Renal cortex interstitium (tissue), 11 donors: ENCODE results near the gene GRIN2C. TPM values are rescaled to one million over a fixed set of nuclear protein-coding genes. Genes with fewer than 3 reads are reported as not detected.

Experiments
- DNase-seq, 11 donors: peaks; one replicate each; pipeline ENCODE4 v3.0.0-alpha.2; 2013; ENCODE audit warnings: low read depth in 9 of 11, low spot score in 4 of 11; ENCODE audit errors: extremely low read depth in 1 of 11
- polyA plus RNA-seq, 3 donors: library from polyadenylated mRNA; unstranded; fragments of 120-200 nt; gene quantifications; one replicate each; pipeline ENCODE4 v1.2.1, GENCODE V29; 2013; ENCODE audit not compliant: insufficient read length in 3 of 3

GRIN2C gene
- polyA plus RNA-seq, 3 donors = 0.16 to 0.36 (median 0.32) TPM

DNA sequence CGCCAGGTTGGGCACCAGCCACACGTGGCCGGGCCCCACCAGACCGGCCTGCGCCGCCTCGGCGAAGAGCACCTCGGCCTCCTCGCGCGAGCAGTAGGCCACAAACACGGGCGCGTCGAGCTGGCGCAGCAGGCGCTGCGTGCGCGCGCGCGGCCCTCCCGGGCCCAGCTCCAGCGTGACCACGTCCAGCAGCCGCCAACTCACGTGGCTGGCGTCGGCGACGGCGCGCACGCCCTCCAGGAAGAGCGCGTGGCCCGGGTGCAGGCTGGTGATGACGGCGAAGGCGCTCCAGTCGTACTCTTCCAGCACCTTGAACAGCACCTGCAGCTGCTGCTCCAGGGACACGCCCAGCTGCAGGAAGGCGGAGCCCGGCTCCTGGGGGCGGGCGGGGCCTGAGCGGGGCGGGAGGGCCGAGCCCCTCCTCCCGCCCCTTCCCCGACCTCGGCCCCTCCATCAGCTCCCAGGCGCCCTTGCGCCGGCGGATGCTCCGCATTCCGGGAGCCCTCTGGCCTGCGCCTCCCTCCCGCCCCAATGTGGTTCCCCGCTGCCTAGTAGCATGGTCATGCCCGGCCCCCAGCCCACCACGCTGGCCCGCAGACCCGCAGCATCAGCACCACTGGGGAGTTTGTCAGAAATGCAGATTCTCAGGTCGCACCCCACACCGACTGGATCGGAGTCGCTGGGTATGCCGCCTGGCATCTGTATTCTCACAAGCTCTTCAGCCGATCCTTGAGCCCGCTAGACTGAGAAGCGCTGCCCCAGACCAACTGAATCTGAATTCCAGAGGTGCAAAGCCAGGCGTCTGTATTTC, 7.2 kb downstream of the GRIN2C start:
- peak in 2 of 11 donors; percentile 46 to 57 for DNase-seq

DNA sequence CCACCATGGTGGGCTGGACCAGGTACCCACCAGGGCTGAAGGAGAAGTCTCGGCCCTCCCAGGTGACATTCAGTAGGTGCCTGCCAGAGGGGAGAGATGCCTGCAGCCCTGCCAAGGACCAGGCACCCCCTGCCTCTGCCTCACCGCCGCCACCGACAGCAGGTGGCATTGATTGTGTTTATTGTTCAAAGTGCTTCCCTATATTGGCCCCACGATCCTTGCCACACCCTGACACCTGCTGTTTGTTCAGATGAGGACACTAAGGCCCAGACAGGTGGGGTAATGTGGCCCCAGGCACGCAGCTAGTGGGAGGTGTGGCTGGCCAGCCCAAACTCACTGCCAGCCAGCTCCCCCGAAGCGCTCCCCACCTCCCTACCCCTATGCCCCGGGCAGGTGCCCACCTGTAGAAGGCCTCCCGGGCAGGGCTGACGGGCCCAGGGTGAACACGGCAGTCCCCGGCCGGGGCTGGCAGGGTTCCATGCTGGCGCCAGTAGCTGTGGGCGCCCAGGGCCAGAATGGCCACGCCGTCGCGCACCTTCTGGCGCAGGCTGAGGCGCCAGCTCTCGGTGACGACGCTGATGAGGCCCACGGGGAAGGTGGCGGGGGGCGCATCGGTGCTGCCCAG, 8.0 kb downstream of the GRIN2C start:
- no peak for DNase-seq

- DNase-seq = no peak
Observed at GRCh38 chr17:74850914-74851313, 8.8 kb downstream of the GRIN2C start.

DNA sequence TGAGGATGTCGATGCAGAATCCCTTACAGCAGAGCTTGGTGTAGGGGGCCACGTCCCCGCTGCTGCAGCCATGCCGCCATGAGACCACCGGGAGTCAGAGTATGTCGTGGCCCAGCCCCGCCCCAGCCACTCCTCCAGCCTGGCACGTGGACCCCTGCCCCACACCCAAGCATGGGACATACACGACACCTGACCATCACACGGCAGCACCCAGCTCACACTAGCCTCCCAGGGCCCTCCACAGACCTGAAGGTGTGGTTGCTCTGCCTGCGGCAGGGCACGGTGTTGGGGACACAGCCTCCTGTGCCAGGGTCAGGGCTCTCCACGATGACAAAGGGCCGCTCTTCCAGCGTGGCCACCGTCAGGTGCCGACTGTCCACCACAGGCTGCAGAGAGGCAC, 9.4 kb downstream of the GRIN2C start:
- no peak for DNase-seq

GRCh38 chr17:74848656-74849399, 10.9 kb downstream of the GRIN2C start:
- no peak for DNase-seq

GRCh38 chr17:74846621-74847020, 13.1 kb downstream of the GRIN2C start:
- DNase-seq = no peak

- no peak for DNase-seq
Observed at GRCh38 chr17:74843352-74843627, 16.4 kb downstream of the GRIN2C start.

GRCh38 chr17:74842599-74843351, 16.9 kb downstream of the GRIN2C start:
- peak in 2 of 11 donors; percentile 51 to 56 for DNase-seq

- no peak for DNase-seq
Observed at GRCh38 chr17:74842146-74842598, 17.5 kb downstream of the GRIN2C start.

GRCh38 chr17:74840989-74841666, 18.6 kb downstream of the GRIN2C start:
- DNase-seq = no peak

- DNase-seq = no peak
Observed at GRCh38 chr17:74839990-74840852, 19.5 kb downstream of the GRIN2C start.

DNA sequence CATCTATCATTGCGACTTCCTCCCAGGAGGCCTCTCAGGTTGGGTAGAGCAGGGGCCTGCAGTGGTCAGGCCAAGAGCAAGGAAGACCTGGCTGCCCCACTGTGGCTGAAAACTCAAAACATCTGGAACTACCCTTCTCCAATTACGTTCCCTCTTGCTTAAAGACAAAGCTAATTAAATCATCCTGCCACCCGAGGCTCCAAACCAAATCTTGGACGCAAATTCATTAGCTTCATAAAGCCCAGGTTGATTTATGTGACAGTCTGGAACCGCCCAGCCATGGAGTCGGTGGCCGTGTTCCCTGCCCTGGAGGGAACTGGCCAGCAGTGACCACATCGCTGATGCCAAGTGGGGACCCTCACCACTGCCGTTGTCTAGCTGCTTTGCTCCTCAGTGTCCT, 21.4 kb downstream of the GRIN2C start:
- no peak for DNase-seq

- DNase-seq = no peak
Observed at GRCh38 chr17:74836691-74837467, 22.8 kb downstream of the GRIN2C start.

DNA sequence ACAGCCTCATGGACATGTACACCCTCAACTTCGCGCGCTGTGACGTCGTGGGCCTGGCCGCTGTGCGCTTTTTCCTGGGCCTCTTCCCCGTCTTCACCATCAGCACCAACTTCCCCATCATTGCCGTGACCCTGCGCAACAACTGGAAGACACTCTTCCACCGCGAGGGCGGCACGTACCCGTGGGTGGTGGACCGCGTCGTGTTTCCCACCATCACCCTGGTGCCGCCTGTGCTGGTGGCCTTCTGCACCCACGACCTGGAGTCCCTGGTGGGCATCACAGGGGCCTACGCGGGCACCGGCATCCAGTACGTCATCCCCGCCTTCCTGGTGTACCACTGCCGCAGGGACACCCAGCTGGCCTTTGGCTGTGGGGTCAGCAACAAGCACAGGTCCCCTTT, 23.5 kb downstream of the GRIN2C start:
- DNase-seq = no peak

DNA sequence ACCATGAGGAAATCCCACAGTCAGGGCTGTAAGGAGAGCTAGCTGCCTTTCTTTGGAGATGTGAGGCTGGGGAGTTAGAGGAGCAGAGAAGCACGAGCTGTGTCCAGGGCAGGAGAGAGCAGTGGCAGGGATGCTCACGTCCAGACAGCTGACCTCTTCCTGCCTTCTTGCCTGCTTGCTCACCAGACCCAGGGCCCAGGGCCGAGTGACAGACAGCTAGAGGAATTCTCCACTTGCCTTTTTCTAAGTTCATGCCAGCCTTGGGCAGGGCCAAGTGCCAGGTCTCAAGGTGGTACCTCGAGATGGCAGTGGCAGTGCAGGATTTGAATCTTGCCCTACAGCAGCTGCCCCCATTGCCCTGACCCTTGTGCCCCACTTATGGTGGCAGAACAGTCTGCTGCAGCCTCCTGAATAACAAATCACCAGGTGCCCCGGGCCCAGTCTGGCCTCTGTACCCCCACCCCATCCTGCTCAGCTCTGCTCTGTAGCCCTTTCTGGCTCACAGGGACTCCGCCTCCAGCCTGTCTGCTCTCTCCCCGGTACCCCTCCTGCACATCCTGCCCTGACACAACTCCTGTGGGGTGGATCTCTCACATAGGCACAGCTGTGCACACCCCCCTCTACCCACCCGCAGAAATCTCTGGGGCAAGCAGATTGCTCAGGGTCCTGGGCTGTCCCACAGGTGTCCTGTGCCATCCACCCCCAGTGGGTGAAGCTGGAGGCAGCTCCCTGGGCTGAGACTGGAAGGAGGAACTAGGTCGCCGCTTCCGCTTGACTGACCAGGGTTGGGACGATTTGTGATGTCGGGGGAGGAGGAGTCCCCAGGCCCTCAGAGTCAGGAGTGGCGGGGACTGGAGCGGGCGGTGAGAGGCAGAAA, 25.9 kb downstream of the GRIN2C start:
- DNase-seq = no peak

- no peak for DNase-seq
Observed at GRCh38 chr17:74832421-74832820, 27.3 kb downstream of the GRIN2C start.
